HepG2 (cell line): Measurements from ENCODE around the gene SLC23A2. TPM values are rescaled to one million over a fixed set of nuclear protein-coding genes. Genes with fewer than 3 reads are reported as not detected.

ENCODE experiments used
- CCAR2 ChIP-seq: fragments of 200-400 bp; formaldehyde crosslinking; optimal IDR thresholded peaks from 2 replicates; pipeline ENCODE3; 2018; ENCODE audit warnings: low read depth, mild to moderate bottlenecking, low read length, moderate library complexity
- ETV5 ChIP-seq: IDR thresholded peaks from 2 replicates; pipeline ENCODE4 v1.6.1; 2018; ENCODE audit warnings: missing biosample characterization, missing genetic modification reagents, inconsistent platforms, borderline replicate concordance
- FOXA3 ChIP-seq: IDR thresholded peaks from 2 replicates; pipeline ENCODE4 v1.6.1; 2016; ENCODE audit warnings: missing genetic modification reagents, missing compliant biosample characterization
- IRF2 ChIP-seq: IDR thresholded peaks from 2 replicates; pipeline ENCODE4 v1.6.1; 2018; ENCODE audit warnings: missing genetic modification reagents, missing compliant biosample characterization
- KLF12 ChIP-seq: sonication (generic); formaldehyde crosslinking; IDR thresholded peaks from 2 replicates; pipeline ENCODE4 v1.4.0; 2020; ENCODE audit warnings: missing genetic modification reagents, borderline replicate concordance
- MLLT10 ChIP-seq: sonication (generic); formaldehyde crosslinking; IDR thresholded peaks from 2 replicates; pipeline ENCODE4 v1.4.0; 2020; ENCODE audit warnings: missing genetic modification reagents
- RFX1 ChIP-seq: fragments of 450-650 bp; IDR thresholded peaks from 2 replicates; pipeline ENCODE4 v1.6.1; 2017
- RFX5 ChIP-seq: IDR thresholded peaks from 2 replicates; pipeline ENCODE4 v1.6.1; 2011; ENCODE audit warnings: low read depth, low read length, improper control_type of control experiment
- SMC3 ChIP-seq: IDR thresholded peaks from 2 replicates; pipeline ENCODE4 v1.6.1; 2011; ENCODE audit warnings: low read length, improper control_type of control experiment
- SP4 ChIP-seq: sonication (generic); formaldehyde crosslinking; IDR thresholded peaks from 2 replicates; pipeline ENCODE4 v1.8.1; 2023; ENCODE audit warnings: mild to moderate bottlenecking, missing genetic modification reagents
- STAT5B ChIP-seq: sonication (generic); formaldehyde crosslinking; IDR thresholded peaks from 2 replicates; pipeline ENCODE4 v1.4.0; 2020; ENCODE audit warnings: missing genetic modification reagents
- TGIF2 ChIP-seq: IDR thresholded peaks from 2 replicates; pipeline ENCODE4 v1.6.1; 2016; ENCODE audit warnings: control low read depth, missing compliant biosample characterization
- ZBTB7B ChIP-seq: sonication (generic); formaldehyde crosslinking; IDR thresholded peaks from 2 replicates; pipeline ENCODE4 v1.4.0; 2020; ENCODE audit warnings: missing genetic modification reagents
- ZFP36L2 ChIP-seq: sonication (generic); formaldehyde crosslinking; IDR thresholded peaks from 2 replicates; pipeline ENCODE4 v1.4.0; 2020; ENCODE audit warnings: missing genetic modification reagents
- ZNF232 ChIP-seq: sonication (generic); formaldehyde crosslinking; IDR thresholded peaks from 2 replicates; pipeline ENCODE4 v1.4.0; 2020; ENCODE audit warnings: missing genetic modification reagents, borderline replicate concordance
- ZNF629 ChIP-seq: sonication (generic); formaldehyde crosslinking; conservative IDR thresholded peaks from 2 replicates; pipeline ENCODE4 v1.5.0; 2020; ENCODE audit warnings: missing genetic modification reagents
- ZNF672 ChIP-seq: sonication (generic); formaldehyde crosslinking; IDR thresholded peaks from 2 replicates; pipeline ENCODE4 v1.8.1; 2022; ENCODE audit warnings: missing genetic modification reagents
- ZNF792 ChIP-seq: IDR thresholded peaks from 2 replicates; pipeline ENCODE4 v1.6.1; 2016
- polyA plus RNA-seq, 8 experiments: library from polyadenylated mRNA; depleted of rRNA in 3 of 8; stranded (reverse) in 7 of 8; unstranded in 1 of 8; fragments of >200 nt; fragmentation: Illumina TruSeq in 4 of 8; extraction: Trizol in 4 of 8; gene quantifications; 2 replicates each; pipeline versions ENCODE4 v1.2.1 to v1.2.3, GENCODE V29; 2011 to 2016; ENCODE audit warnings: low read depth in 4 of 8, missing spikeins in 1 of 8, mixed read lengths in 1 of 8; ENCODE audit not compliant: insufficient read depth in 1 of 8
- total RNA-seq, 5 experiments: library from RNA; depleted of rRNA; stranded (reverse); fragments of >200 nt; fragmentation: Illumina TruSeq; extraction: Trizol; gene quantifications; 2 replicates each; pipeline ENCODE4 v1.2.3, GENCODE V29; 2016; ENCODE audit warnings: low read depth in 1 of 5
- TF ChIP-seq, protein P1 (sequence below): sonication (generic); formaldehyde crosslinking; IDR thresholded peaks from 2 replicates; pipeline ENCODE4 v1.4.0; 2020; ENCODE audit warnings: missing genetic modification reagents
- TF ChIP-seq, protein P2 (sequence below): sonication (generic); formaldehyde crosslinking; IDR thresholded peaks from 2 replicates; pipeline ENCODE4 v1.4.0; 2020; ENCODE audit warnings: mild to moderate bottlenecking, low read depth, missing genetic modification reagents
- TF ChIP-seq, protein P3 (sequence below): sonication (generic); formaldehyde crosslinking; IDR thresholded peaks from 2 replicates; pipeline ENCODE4 v1.4.0; 2020; ENCODE audit warnings: missing genetic modification reagents

The SLC23A2 gene
- total and polyA plus RNA-seq, 2 of the 13 experiments (the other 11 are each of a cell fraction or from before 2014, with no cell fraction given): 42.2 to 51.2 TPM

DNA sequence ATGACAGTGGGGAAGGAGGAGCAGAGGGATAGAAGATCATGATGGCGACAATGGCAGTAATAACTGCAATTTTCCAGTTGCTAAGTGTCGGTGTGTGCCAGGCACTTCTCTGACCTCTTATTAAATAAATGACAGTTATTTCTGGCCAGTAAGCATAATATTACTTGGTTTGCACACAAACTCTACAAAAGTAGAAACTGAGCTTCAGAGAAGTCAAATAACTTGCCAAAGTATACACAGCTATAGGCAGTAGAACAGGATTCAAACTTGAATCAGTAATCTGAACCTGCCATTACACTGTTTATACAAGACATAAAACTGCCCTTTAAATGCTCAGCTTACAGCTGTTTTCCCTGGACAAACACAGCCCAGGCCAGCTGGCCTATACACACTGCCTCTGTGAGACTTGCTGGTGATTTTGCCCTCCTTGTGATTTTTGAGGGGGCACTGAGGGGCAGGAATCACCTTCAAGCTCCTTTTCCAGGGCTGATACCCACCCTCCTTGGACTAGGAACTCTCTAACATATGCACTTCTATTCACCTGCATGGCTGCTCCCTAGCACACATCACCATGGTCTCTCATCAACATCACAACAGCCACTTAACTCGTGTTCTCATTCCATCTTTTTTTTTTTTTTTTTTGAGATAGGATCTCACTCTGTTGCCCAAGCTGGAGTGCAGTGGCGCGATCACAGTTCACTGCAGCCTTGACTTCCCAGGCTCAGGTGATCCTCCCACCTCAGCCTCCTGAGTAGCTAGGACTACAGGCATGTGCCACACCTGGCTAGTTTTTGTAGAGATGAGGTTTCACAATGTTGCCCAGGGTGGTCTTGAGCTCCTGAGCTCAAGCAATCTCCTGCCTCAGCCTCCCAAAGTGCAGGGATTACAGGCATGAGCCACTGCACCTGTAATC is 63.6 kb downstream of the SLC23A2 start (continued):
- TF ChIP-seq, protein P1, sequence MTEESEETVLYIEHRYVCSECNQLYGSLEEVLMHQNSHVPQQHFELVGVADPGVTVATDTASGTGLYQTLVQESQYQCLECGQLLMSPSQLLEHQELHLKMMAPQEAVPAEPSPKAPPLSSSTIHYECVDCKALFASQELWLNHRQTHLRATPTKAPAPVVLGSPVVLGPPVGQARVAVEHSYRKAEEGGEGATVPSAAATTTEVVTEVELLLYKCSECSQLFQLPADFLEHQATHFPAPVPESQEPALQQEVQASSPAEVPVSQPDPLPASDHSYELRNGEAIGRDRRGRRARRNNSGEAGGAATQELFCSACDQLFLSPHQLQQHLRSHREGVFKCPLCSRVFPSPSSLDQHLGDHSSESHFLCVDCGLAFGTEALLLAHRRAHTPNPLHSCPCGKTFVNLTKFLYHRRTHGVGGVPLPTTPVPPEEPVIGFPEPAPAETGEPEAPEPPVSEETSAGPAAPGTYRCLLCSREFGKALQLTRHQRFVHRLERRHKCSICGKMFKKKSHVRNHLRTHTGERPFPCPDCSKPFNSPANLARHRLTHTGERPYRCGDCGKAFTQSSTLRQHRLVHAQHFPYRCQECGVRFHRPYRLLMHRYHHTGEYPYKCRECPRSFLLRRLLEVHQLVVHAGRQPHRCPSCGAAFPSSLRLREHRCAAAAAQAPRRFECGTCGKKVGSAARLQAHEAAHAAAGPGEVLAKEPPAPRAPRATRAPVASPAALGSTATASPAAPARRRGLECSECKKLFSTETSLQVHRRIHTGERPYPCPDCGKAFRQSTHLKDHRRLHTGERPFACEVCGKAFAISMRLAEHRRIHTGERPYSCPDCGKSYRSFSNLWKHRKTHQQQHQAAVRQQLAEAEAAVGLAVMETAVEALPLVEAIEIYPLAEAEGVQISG (CRISPR knock-in tag): 0 out of 2 replicates have a peak, but pooled peaks have one; percentile 9
- TF ChIP-seq RFX5 (no peak), ZNF792 (no peak), ZNF629 (CRISPR knock-in tag) (no peak), ZFP36L2 (no peak), STAT5B (CRISPR knock-in tag) (no peak), KLF12 (CRISPR knock-in tag) (no peak; the same call in 1 of the 2 replicates), SMC3 (no peak), SP4 (CRISPR knock-in tag) (0 out of 2 replicates have a peak, but pooled peaks have one; percentile 41), TGIF2 (CRISPR knock-in tag) (peak; percentile 42; the same call in 1 of the 2 replicates), ZBTB7B (no peak), IRF2 (CRISPR knock-in tag) (no peak; the same call in 1 of the 2 replicates), FOXA3 (CRISPR knock-in tag) (peak; percentile 57), ETV5 (CRISPR knock-in tag) (no peak; the same call in 1 of the 2 replicates), MLLT10 (CRISPR knock-in tag) (no peak), ZNF232 (CRISPR knock-in tag) (0 out of 2 replicates have a peak, but pooled peaks have one; percentile 42), ZNF672 (CRISPR knock-in tag) (no peak), CCAR2 (no peak), RFX1 (no peak)
- TF ChIP-seq, protein P2, sequence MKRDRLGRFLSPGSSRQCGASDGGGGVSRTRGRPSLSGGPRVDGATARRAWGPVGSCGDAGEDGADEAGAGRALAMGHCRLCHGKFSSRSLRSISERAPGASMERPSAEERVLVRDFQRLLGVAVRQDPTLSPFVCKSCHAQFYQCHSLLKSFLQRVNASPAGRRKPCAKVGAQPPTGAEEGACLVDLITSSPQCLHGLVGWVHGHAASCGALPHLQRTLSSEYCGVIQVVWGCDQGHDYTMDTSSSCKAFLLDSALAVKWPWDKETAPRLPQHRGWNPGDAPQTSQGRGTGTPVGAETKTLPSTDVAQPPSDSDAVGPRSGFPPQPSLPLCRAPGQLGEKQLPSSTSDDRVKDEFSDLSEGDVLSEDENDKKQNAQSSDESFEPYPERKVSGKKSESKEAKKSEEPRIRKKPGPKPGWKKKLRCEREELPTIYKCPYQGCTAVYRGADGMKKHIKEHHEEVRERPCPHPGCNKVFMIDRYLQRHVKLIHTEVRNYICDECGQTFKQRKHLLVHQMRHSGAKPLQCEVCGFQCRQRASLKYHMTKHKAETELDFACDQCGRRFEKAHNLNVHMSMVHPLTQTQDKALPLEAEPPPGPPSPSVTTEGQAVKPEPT (CRISPR knock-in tag): peak; percentile 62; the same call in 1 of the 2 replicates
- TF ChIP-seq, protein P3, sequence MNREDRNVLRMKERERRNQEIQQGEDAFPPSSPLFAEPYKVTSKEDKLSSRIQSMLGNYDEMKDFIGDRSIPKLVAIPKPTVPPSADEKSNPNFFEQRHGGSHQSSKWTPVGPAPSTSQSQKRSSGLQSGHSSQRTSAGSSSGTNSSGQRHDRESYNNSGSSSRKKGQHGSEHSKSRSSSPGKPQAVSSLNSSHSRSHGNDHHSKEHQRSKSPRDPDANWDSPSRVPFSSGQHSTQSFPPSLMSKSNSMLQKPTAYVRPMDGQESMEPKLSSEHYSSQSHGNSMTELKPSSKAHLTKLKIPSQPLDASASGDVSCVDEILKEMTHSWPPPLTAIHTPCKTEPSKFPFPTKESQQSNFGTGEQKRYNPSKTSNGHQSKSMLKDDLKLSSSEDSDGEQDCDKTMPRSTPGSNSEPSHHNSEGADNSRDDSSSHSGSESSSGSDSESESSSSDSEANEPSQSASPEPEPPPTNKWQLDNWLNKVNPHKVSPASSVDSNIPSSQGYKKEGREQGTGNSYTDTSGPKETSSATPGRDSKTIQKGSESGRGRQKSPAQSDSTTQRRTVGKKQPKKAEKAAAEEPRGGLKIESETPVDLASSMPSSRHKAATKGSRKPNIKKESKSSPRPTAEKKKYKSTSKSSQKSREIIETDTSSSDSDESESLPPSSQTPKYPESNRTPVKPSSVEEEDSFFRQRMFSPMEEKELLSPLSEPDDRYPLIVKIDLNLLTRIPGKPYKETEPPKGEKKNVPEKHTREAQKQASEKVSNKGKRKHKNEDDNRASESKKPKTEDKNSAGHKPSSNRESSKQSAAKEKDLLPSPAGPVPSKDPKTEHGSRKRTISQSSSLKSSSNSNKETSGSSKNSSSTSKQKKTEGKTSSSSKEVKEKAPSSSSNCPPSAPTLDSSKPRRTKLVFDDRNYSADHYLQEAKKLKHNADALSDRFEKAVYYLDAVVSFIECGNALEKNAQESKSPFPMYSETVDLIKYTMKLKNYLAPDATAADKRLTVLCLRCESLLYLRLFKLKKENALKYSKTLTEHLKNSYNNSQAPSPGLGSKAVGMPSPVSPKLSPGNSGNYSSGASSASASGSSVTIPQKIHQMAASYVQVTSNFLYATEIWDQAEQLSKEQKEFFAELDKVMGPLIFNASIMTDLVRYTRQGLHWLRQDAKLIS (CRISPR knock-in tag): no peak
